ENCODE data around the gene TAF13. TPM values are rescaled to one million over a fixed set of nuclear protein-coding genes. Genes with fewer than 3 reads are reported as not detected.

TAF13 gene
- total RNA-seq, 6 donors from 2014 or later = 11.5 to 54.6 (median 35.7) TPM

DNA sequence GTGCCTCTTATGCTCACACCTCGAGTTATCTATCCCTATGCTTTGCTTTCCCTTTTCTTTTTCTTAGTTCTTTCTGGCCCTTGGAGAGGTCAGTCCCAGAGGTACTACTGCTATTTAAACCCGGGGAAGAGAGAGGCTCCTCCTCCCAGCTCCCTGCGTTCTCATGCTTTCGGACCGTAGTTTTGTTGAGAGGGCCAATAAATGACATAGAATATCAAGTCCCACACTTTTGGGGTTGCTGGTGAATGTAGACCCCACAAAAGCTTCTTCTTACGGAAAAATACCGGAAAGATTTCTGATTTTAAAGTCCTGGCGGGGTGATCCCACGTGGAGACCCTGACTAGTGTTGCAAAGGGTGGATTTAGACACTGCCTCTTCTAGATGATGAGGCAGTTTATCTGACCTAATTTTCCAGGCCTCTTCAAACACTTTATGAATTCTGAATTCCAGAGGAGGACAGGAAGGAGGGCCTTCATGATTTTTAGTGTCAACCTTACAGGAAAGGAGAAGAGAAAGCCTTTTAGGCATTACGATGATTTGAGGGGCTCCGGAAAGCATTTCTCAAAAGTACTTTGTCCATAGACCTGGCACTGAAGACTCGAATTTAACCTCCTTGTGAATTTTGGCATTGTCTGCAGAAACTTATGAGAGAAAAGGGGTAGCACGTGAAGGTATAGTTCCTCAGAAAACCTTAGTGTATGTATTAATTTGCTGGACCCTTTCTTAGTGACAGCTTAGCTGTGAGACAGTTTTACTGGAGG is 15.5 kb upstream of the TAF13 start:
- Histone ChIP-seq H3K9me3 (no peaks in the 10 kb centered on the region), H3K4me3 (peak overlapping the region; percentile 68 to 76 (median 74)), H3K4me1 (peaks cover 21 to 50% (median 27%) of the 10 kb centered on the region in 4 donors), H3K36me3 (peaks cover 2 to 26% (median 11%) of the 10 kb centered on the region in 4 donors), H3K27ac (peak overlapping the region; percentile 97 to 99 (median 98)), H3K27me3 (no peaks in the 10 kb centered on the region)
- DNase-seq (no peak), ATAC-seq (ENCODE audit: low FRiP score in 2 of 2) (peak; percentile 83 to 86)
- TF ChIP-seq POLR2AphosphoS5 (IDR thresholded peaks at IDR 0.05) (no peak), EP300 (IDR thresholded peaks at IDR 0.05) (no peak), POLR2A (IDR thresholded peaks at IDR 0.05) (no peak)
- TF ChIP-seq, protein P1, sequence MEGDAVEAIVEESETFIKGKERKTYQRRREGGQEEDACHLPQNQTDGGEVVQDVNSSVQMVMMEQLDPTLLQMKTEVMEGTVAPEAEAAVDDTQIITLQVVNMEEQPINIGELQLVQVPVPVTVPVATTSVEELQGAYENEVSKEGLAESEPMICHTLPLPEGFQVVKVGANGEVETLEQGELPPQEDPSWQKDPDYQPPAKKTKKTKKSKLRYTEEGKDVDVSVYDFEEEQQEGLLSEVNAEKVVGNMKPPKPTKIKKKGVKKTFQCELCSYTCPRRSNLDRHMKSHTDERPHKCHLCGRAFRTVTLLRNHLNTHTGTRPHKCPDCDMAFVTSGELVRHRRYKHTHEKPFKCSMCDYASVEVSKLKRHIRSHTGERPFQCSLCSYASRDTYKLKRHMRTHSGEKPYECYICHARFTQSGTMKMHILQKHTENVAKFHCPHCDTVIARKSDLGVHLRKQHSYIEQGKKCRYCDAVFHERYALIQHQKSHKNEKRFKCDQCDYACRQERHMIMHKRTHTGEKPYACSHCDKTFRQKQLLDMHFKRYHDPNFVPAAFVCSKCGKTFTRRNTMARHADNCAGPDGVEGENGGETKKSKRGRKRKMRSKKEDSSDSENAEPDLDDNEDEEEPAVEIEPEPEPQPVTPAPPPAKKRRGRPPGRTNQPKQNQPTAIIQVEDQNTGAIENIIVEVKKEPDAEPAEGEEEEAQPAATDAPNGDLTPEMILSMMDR (IDR thresholded peaks at IDR 0.05) = no peak
- 1 to 2% methylated on average over 13 of the region's 13 CpGs for WGBS, 2 donors

DNA sequence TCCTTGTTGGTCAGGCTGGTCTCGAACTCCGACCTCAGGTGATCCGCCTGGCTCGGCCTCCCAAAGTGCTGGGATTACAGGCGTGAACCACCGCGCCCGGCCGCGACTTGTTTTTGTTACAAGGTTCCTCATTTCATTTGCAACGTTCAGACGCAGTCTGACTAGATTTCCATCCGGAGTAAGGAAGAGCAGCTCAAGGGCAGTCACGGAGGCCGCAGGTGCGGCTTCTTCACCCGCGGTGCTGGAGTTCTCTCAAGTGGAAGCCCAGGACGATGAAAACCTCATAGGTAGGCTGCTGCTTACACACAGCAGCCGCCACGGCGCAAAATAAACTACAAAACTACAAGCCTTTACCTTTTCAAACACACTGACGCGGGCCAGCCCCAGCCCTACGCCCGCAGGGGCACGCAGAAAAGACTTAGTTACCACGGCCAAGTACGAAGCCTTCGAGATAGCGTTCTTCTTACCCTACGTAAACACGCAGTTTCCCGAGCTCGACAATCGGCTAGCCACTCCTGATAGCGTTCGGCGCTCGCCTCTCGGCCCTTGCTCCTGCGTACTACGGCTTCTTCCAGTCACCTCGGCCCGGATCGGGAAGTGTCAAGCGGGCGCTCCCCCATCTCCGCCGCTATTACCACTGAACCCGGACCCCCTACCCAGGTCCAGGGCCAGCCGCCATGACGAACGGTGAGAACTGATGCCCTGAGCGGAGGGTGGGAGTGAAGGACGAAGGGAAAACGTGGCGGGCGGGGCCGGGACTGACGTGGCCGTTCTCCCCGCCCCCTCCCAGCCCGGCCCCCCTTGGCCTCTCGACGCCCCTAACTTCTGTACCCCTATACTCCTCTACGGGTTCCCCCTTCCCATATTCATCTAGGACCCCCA is 14.6 kb upstream of the TAF13 start, which contains the start of gene TMEM167B:
TSS of gene TMEM167B (plus strand) at position 569 of the 882 bp plus-strand sequence. CDS start at position 678, 109 bp downstream.
- H3K36me3 ChIP-seq = peaks cover 2 to 23% (median 11%) of the 10 kb centered on the region in 4 donors
- ATAC-seq (ENCODE audit: low FRiP score in 2 of 2) (peak; percentile 98), DNase-seq (peak; percentile 92 to 96)
- peak within 1 kb of the TSS; percentile 97 to 99 (median 98) for H3K27ac ChIP-seq
- TF ChIP-seq, protein P1 (IDR thresholded peaks at IDR 0.05) = peak in 1 of 6 experiments; percentile 36
- TF ChIP-seq POLR2AphosphoS5 (IDR thresholded peaks at IDR 0.05) (peak; percentile 92 to 93), POLR2A (IDR thresholded peaks at IDR 0.05) (peak; percentile 45 to 86 (median 77)), EP300 (IDR thresholded peaks at IDR 0.05) (peak in 1 of 4 donors; percentile 83)
- WGBS, 2 donors = 5 to 11% methylated on average over 32 to 67 of the region's 67 CpGs
- H3K4me3 ChIP-seq = peak within 1 kb of the TSS; percentile 68 to 76 (median 74)
- peaks cover 15 to 50% (median 25%) of the 10 kb centered on the region in 4 donors for H3K4me1 ChIP-seq
- H3K9me3 ChIP-seq = no peaks in the 10 kb centered on the region
- H3K27me3 ChIP-seq = no peaks in the 10 kb centered on the region

DNA sequence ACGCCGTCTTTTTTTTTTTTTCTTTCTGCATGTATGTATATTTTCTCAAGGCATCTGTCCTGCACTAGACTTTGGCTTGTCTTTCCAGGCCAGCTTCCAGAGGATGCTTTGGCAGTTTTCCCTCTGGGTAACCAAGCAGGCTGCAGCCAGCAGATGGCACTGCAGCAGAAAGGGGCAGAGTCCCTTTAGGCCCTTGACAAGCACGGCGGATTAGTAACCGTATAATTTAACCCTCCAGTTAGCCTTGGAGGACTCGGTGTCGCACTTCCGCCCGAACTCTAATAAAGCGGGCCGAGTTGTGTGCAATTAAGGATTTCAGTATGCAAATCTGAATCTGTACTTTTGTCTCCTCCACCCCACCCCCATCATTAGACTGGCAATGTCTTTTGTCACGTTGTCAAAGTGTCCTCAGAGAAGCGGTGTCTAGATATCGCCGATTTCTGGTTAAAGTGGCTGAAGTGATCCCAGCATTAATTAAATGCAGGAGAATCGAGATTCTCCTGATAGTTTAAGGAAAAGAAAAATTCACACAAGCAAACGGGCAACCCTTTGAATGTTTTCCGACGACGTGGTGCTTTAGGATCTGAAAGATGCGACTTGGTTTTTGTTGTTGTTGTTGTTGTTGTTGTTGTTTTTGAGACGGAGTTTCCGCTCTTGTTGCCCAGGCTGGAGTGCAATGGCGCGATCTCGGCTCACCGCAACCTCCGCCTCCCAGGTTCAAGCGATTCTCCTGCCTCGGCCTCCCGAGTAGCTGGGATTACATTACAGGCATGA is 13.6 kb upstream of the TAF13 start:
- Histone ChIP-seq H3K27ac (peak overlapping the region; percentile 97 to 99 (median 98)), H3K9me3 (no peaks in the 10 kb centered on the region), H3K4me1 (peaks cover 15 to 40% (median 22%) of the 10 kb centered on the region in 4 donors), H3K36me3 (peaks cover 2 to 17% (median 8%) of the 10 kb centered on the region in 4 donors), H3K4me3 (peak overlapping the region in 3 of 4 donors; percentile 73 to 76 (median 74)), H3K27me3 (no peaks in the 10 kb centered on the region)
- ATAC-seq (ENCODE audit: low FRiP score in 2 of 2) (no peak), DNase-seq (peak in 1 of 2 donors; percentile 72)
- 76 to 80% methylated on average over 31 of the region's 31 CpGs for WGBS, 2 donors
- TF ChIP-seq, protein P1 (IDR thresholded peaks at IDR 0.05) = peak in 5 of 6 experiments; percentile 20 to 58 (median 47)
- TF ChIP-seq EP300 (IDR thresholded peaks at IDR 0.05) = no peak
- no peak for TF ChIP-seq POLR2A (IDR thresholded peaks at IDR 0.05)
